OCI-LY1 (cell line): ENCODE data around the gene BMPR1B.

Experiments used
- H2AFZ ChIP-seq: fragments of 200-600 bp; sonication (generic), shearing (Covaris generic); 2 replicates; pipeline ENCODE4 v1.6.0; 2014; ENCODE audit warnings: antibody characterized with exemption, mild to moderate bottlenecking, low read length
- H3F3A ChIP-seq: fragments of 200-600 bp; sonication (generic), shearing (Covaris generic); 2 replicates; pipeline ENCODE4 v1.6.0; 2014; ENCODE audit warnings: mild to moderate bottlenecking, antibody characterized with exemption, low read length, moderate library complexity; ENCODE audit not compliant: insufficient read depth
- H3K27ac ChIP-seq: fragments of 200-600 bp; sonication (generic); 2 replicates; pipeline ENCODE4 v1.5.1; 2014; ENCODE audit warnings: low read length, mixed run types, mild to moderate bottlenecking, low read depth; ENCODE audit not compliant: poor library complexity, severe bottlenecking
- H3K27me3 ChIP-seq: fragments of 200-600 bp; sonication (generic); 2 replicates; pipeline ENCODE4 v1.6.0; 2014; ENCODE audit warnings: antibody characterized with exemption, mild to moderate bottlenecking, low read length, moderate library complexity; ENCODE audit not compliant: insufficient read depth
- H3K36me3 ChIP-seq: fragments of 200-600 bp; sonication (generic); 2 replicates; pipeline ENCODE4 v1.6.1; 2014; ENCODE audit warnings: mild to moderate bottlenecking, antibody characterized with exemption, low read length, moderate library complexity, mixed read lengths; ENCODE audit not compliant: insufficient read depth
- H3K4me1 ChIP-seq: fragments of 200-600 bp; sonication (generic); 2 replicates; pipeline ENCODE4 v1.5.1; 2014; ENCODE audit warnings: mild to moderate bottlenecking, low read length, moderate library complexity; ENCODE audit not compliant: insufficient read depth, severe bottlenecking
- H3K4me2 ChIP-seq: fragments of 200-600 bp; sonication (generic), shearing (Covaris generic); 2 replicates; pipeline ENCODE4 v1.6.1; 2014; ENCODE audit warnings: low read length
- H3K4me3 ChIP-seq: fragments of 200-600 bp; sonication (generic); 2 replicates; pipeline ENCODE4 v1.5.1; 2014; ENCODE audit warnings: low read length, low read depth, mild to moderate bottlenecking, mixed read lengths; ENCODE audit not compliant: poor library complexity, severe bottlenecking
- H3K79me2 ChIP-seq: fragments of 200-600 bp; shearing (Covaris generic); 2 replicates; pipeline ENCODE4 v1.6.1; 2016; ENCODE audit warnings: mixed run types, low read length, mixed read lengths; ENCODE audit not compliant: insufficient read depth
- H3K9ac ChIP-seq: fragments of 200-600 bp; sonication (generic), shearing (Covaris generic); 2 replicates; pipeline ENCODE4 v1.6.1; 2014; ENCODE audit warnings: mild to moderate bottlenecking, low read length, mixed read lengths
- H3K9me2 ChIP-seq: fragments of 200-600 bp; sonication (generic), shearing (Covaris generic); 2 replicates; pipeline ENCODE4 v1.6.1; 2014; ENCODE audit warnings: low read depth, mild to moderate bottlenecking, low read length, mixed read lengths
- H3K9me3 ChIP-seq: fragments of 200-600 bp; shearing (Covaris generic); 2 replicates; pipeline ENCODE4 v1.6.1; 2014; ENCODE audit warnings: low read length, mixed read lengths
- H4K20me1 ChIP-seq: fragments of 200-600 bp; sonication (generic), shearing (Covaris generic); 2 replicates; pipeline ENCODE4 v1.6.0; 2016; ENCODE audit warnings: mild to moderate bottlenecking, low read length; ENCODE audit not compliant: insufficient read depth
- CTCF ChIP-seq: fragments of 200-600 bp; sonication (generic), shearing (Covaris generic); IDR thresholded peaks from 2 replicates; pipeline ENCODE4 v1.5.1; 2017; ENCODE audit warnings: mild to moderate bottlenecking, antibody characterized with exemption, low read length, moderate library complexity, mixed read lengths
- EZH2 ChIP-seq: fragments of 200-600 bp; sonication (generic), shearing (Covaris generic); IDR thresholded peaks from 2 replicates; pipeline ENCODE4 v1.8.0; 2017; ENCODE audit warnings: borderline replicate concordance, mixed run types, mild to moderate bottlenecking, antibody characterized with exemption, low read length, moderate library complexity, mixed read lengths

BMPR1B gene

DNA sequence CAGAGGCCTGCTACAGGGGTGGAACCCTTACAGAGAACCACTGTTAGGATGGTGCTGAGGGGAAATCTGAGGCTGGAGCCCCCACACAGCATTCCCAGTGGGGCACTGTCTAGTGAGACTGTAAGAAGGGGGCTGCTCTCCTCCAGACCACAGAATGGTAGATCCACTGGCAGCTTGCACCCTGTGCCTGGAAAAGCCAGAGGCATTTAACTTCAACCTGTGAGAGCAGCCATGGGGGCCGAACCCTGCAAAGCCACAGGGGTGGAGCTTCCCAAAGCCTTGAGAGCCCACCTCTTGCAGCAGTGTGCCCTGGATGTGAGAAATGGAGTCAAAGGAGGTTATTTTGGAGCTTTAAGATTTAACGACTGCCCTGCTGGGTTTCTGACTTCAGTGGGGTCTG lies 159.4 kb downstream of the BMPR1B start:
- H3K9me2 ChIP-seq = no peaks in the 10 kb centered on the region
- H3K4me1 ChIP-seq = no peaks in the 10 kb centered on the region
- no peak overlapping the region for H3K27ac ChIP-seq
- no peak overlapping the region for H3K4me3 ChIP-seq
- no peaks in the 10 kb centered on the region for H3K36me3 ChIP-seq
- no peaks in the 10 kb centered on the region for H4K20me1 ChIP-seq
- H3K9ac ChIP-seq = no peak overlapping the region
- H3K4me2 ChIP-seq = no peak overlapping the region
- no peaks in the 10 kb centered on the region for H3K79me2 ChIP-seq
- TF ChIP-seq EZH2 (no peak), CTCF (no peak)
- H3K9me3 ChIP-seq = no peaks in the 10 kb centered on the region
- no peak overlapping the region for H2AFZ ChIP-seq
- H3K27me3 ChIP-seq = no peaks in the 10 kb centered on the region
- no peaks in the 10 kb centered on the region for H3F3A ChIP-seq

GRCh38 chr4:94918543-94918942 lies 160.8 kb downstream of the BMPR1B start:
- Histone ChIP-seq H3K9me3 (no peaks in the 10 kb centered on the region), H2AFZ (no peak overlapping the region), H3K4me2 (no peak overlapping the region), H3K79me2 (no peaks in the 10 kb centered on the region), H3K9me2 (no peaks in the 10 kb centered on the region), H4K20me1 (no peaks in the 10 kb centered on the region), H3K4me1 (no peaks in the 10 kb centered on the region), H3K4me3 (no peak overlapping the region), H3K9ac (no peak overlapping the region), H3K27ac (no peak overlapping the region), H3F3A (no peaks in the 10 kb centered on the region), H3K27me3 (no peaks in the 10 kb centered on the region), H3K36me3 (no peaks in the 10 kb centered on the region)
- TF ChIP-seq CTCF (no peak), EZH2 (no peak)

GRCh38 chr4:94920369-94920768 lies 162.6 kb downstream of the BMPR1B start:
- Histone ChIP-seq H3K27ac (no peak overlapping the region), H3K4me2 (no peak overlapping the region), H4K20me1 (no peaks in the 10 kb centered on the region), H3K4me1 (no peaks in the 10 kb centered on the region), H3K9ac (no peak overlapping the region), H3K27me3 (no peaks in the 10 kb centered on the region), H3K79me2 (no peaks in the 10 kb centered on the region), H3K9me3 (no peaks in the 10 kb centered on the region), H3K4me3 (no peak overlapping the region), H3F3A (no peaks in the 10 kb centered on the region), H3K9me2 (no peaks in the 10 kb centered on the region), H3K36me3 (no peaks in the 10 kb centered on the region), H2AFZ (no peak overlapping the region)
- TF ChIP-seq EZH2 (no peak), CTCF (no peak)
